Measurements from ENCODE around the gene ACO2.
A peak's percentile ranks its signal among the peaks of the same experiment; 100 is the strongest.

The ACO2 gene

GRCh38 chr22:41573677-41574076 lies 104.8 kb downstream of the ACO2 start:
- DNase-seq, result no peak

- no peak for DNase-seq
Measured at GRCh38 chr22:41574847-41575381, 106.0 kb downstream of the ACO2 start.

GRCh38 chr22:41575533-41575932 lies 106.6 kb downstream of the ACO2 start:
- DNase-seq, result no peak

- DNase-seq, result peak in 1 of 2 experiments; percentile 35
Measured at GRCh38 chr22:41576877-41577276, 108.0 kb downstream of the ACO2 start.

GRCh38 chr22:41578114-41578513 lies 109.2 kb downstream of the ACO2 start:
- DNase-seq, result no peak
